Neural progenitor cell (in vitro differentiated cells): ENCODE results near the gene GMPR. TPM values are rescaled to one million over a fixed set of nuclear protein-coding genes. Genes with fewer than 3 reads are reported as not detected.
A peak's percentile ranks its signal among the peaks of the same experiment; 100 is the strongest.

Source experiments
- DNase-seq: peaks from one replicate; pipeline ENCODE4 v3.0.0-alpha.2; 2016; ENCODE audit warnings: low spot score
- H2AFZ ChIP-seq: fragments of 200-600 bp; sonication (generic); replicated peaks from 2 replicates; pipeline ENCODE4 v1.6.1; 2016; ENCODE audit warnings: antibody characterized with exemption
- H3F3A ChIP-seq: fragments of 200-600 bp; sonication (generic); 2 replicates; pipeline ENCODE4 v1.6.1; 2016; ENCODE audit warnings: antibody characterized with exemption, low read depth
- H3K27ac ChIP-seq: fragments of 200-600 bp; sonication (generic); 2 replicates; pipeline ENCODE4 v1.5.1; 2016; ENCODE audit warnings: mild to moderate bottlenecking
- H3K27me3 ChIP-seq: fragments of 200-600 bp; sonication (generic); 2 replicates; pipeline ENCODE4 v1.6.1; 2016; ENCODE audit warnings: mild to moderate bottlenecking, moderate library complexity
- H3K36me3 ChIP-seq: fragments of 200-600 bp; sonication (generic); 2 replicates; pipeline ENCODE4 v1.5.1; 2016
- H3K4me1 ChIP-seq: fragments of 200-600 bp; sonication (generic); 2 replicates; pipeline ENCODE4 v1.6.1; 2016; ENCODE audit warnings: mixed run types
- H3K4me2 ChIP-seq: fragments of 200-600 bp; sonication (generic); 2 replicates; pipeline ENCODE4 v1.6.1; 2016
- H3K4me3 ChIP-seq: fragments of 200-600 bp; sonication (generic); 2 replicates; pipeline ENCODE4 v1.5.1; 2016
- H3K79me2 ChIP-seq: fragments of 200-600 bp; sonication (generic); 2 replicates; pipeline ENCODE4 v1.6.1; 2016; ENCODE audit warnings: low read depth
- H3K9ac ChIP-seq: fragments of 200-600 bp; sonication (generic); 2 replicates; pipeline ENCODE4 v1.6.1; 2016
- H3K9me3 ChIP-seq: fragments of 200-600 bp; sonication (generic); 2 replicates; pipeline ENCODE4 v1.5.1; 2016; ENCODE audit warnings: low read depth
- H4K20me1 ChIP-seq: fragments of 200-600 bp; sonication (generic); 2 replicates; pipeline ENCODE4 v1.6.1; 2016; ENCODE audit warnings: low read depth
- H3K27ac Mint-ChIP-seq: 3 replicates; pipeline ENCODE4 v1.8.0; 2021; ENCODE audit warnings: mixed read lengths
- H3K27me3 Mint-ChIP-seq: 2 replicates; pipeline ENCODE4 v1.8.0; 2022; ENCODE audit warnings: low read depth, mild to moderate bottlenecking, inconsistent platforms, moderate library complexity, mixed read lengths; ENCODE audit not compliant: insufficient read depth
- H3K36me3 Mint-ChIP-seq: 3 replicates; pipeline ENCODE4 v1.8.0; 2021; ENCODE audit warnings: mixed read lengths
- H3K4me1 Mint-ChIP-seq: 3 replicates; pipeline ENCODE4 v1.8.0; 2021; ENCODE audit warnings: mixed read lengths
- H3K4me3 Mint-ChIP-seq: 3 replicates; pipeline ENCODE4 v1.8.0; 2021; ENCODE audit warnings: mild to moderate bottlenecking, moderate library complexity, mixed read lengths
- H3K9me3 Mint-ChIP-seq: 3 replicates; pipeline ENCODE4 v1.8.0; 2020; ENCODE audit warnings: mixed read lengths
- EZH2 ChIP-seq: fragments of 200-600 bp; sonication (generic); IDR thresholded peaks from 2 replicates; pipeline ENCODE4 v1.6.1; 2017; ENCODE audit warnings: antibody characterized with exemption, mild to moderate bottlenecking, moderate library complexity
- EZH2phosphoT487 ChIP-seq: fragments of 200-600 bp; sonication (generic); IDR thresholded peaks from 2 replicates; pipeline ENCODE4 v1.6.1; 2017; ENCODE audit warnings: antibody characterized with exemption
- total RNA-seq: library from RNA; depleted of rRNA; stranded (reverse); fragments of >200 nt; gene quantifications from 2 replicates; pipeline ENCODE4 v1.2.3, GENCODE V29; 2015; ENCODE audit warnings: low replicate concordance
- TF ChIP-seq, protein P1 (sequence below): fragments of 200-600 bp; sonication (generic); IDR thresholded peaks from 2 replicates; pipeline ENCODE4 v1.5.1; 2017; ENCODE audit warnings: antibody characterized with exemption, mild to moderate bottlenecking

Gene GMPR
- total RNA-seq, 1 donor from 2014 or later, result not detected

DNA sequence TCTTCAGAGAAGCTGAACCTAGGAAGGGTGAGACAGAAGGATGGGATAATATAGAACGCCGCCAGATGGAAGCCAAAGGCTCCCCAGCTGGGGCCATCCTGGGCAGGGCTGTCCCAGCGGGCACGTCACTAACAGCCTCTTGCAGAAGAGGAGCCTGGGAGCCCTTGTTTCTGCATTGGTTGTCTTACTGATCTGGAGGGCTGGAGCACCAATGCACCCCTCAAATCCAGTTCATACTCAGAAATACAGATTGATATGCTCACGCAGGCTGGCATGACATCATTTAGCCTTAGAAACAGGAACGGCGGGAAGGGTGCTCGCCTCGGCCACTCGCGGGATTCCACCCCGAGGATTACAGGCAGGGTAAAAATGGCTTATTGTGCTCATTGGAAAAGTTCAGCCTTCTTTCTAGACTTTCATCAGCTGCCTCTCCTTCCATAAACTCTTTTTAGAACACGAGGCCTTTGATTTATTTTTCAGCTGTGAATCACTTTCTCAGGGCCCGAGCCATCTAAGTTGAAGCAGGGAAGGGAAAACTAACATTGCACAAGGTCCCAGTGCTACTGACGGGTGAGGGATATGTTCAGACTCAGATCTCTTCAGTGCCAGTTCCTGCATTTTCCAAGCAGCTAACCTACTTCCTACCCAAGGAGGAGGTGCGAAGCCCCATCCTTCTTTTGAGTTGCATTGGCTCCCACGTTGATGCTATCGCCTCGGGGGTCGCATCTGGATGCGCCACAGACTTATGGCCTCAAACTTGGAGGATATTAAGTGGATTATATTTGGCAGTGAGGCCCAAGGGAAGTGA is 82.3 kb downstream of the GMPR start:
- Histone ChIP-seq H3K4me3 (no peak overlapping the region), H3K27me3 (no peaks in the 10 kb centered on the region), H3F3A (no peaks in the 10 kb centered on the region), H3K9me3 (no peaks in the 10 kb centered on the region), H3K4me2 (no peak overlapping the region), H3K4me1 (peaks cover 12% of the 10 kb centered on the region), H3K79me2 (no peaks in the 10 kb centered on the region), H3K27ac (no peak overlapping the region), H3K9ac (no peak overlapping the region), H4K20me1 (no peaks in the 10 kb centered on the region), H2AFZ (no peak overlapping the region), H3K36me3 (no peaks in the 10 kb centered on the region)
- Mint-ChIP-seq H3K9me3 (peaks cover 4% of the 10 kb centered on the region), H3K4me1 (peaks cover 47% of the 10 kb centered on the region), H3K36me3 (peaks cover under 1% of the 10 kb centered on the region), H3K27ac (no peak overlapping the region), H3K4me3 (no peak overlapping the region), H3K27me3 (no peaks in the 10 kb centered on the region)
- TF ChIP-seq, protein P1, sequence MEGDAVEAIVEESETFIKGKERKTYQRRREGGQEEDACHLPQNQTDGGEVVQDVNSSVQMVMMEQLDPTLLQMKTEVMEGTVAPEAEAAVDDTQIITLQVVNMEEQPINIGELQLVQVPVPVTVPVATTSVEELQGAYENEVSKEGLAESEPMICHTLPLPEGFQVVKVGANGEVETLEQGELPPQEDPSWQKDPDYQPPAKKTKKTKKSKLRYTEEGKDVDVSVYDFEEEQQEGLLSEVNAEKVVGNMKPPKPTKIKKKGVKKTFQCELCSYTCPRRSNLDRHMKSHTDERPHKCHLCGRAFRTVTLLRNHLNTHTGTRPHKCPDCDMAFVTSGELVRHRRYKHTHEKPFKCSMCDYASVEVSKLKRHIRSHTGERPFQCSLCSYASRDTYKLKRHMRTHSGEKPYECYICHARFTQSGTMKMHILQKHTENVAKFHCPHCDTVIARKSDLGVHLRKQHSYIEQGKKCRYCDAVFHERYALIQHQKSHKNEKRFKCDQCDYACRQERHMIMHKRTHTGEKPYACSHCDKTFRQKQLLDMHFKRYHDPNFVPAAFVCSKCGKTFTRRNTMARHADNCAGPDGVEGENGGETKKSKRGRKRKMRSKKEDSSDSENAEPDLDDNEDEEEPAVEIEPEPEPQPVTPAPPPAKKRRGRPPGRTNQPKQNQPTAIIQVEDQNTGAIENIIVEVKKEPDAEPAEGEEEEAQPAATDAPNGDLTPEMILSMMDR, result no peak
- TF ChIP-seq EZH2 (no peak), EZH2phosphoT487 (no peak)
- no peak for DNase-seq

DNA sequence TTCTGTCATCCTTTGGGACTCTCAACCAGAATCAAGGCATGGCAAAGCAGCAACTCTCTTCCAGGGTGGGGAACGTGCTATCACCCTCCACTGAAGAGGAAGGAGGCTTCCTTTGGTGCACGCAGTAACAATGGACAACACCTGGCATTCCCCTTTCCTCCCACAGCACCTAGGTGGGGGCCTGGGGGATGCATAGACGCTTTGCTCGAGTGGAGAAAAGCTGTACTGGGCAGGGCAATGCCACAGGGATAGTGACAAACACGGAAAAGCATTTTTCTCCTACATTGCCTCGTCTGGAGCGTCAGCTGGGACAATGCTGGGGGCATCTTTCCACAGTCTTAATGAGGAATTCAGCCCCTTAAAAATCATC is 82.9 kb downstream of the GMPR start:
- H3K27ac Mint-ChIP-seq, result no peak overlapping the region
- H3K9me3 Mint-ChIP-seq, result peaks cover 10% of the 10 kb centered on the region
- H3K27ac ChIP-seq, result no peak overlapping the region
- H3K9me3 ChIP-seq, result no peaks in the 10 kb centered on the region
- H3K27me3 Mint-ChIP-seq, result no peaks in the 10 kb centered on the region
- H3F3A ChIP-seq, result no peaks in the 10 kb centered on the region
- no peaks in the 10 kb centered on the region for H3K27me3 ChIP-seq
- H3K4me1 Mint-ChIP-seq, result peaks cover 47% of the 10 kb centered on the region
- no peaks in the 10 kb centered on the region for H3K79me2 ChIP-seq
- no peak overlapping the region for H3K4me3 Mint-ChIP-seq
- TF ChIP-seq, protein P1, result no peak
- TF ChIP-seq EZH2 (no peak), EZH2phosphoT487 (no peak)
- no peak overlapping the region for H2AFZ ChIP-seq
- DNase-seq, result no peak
- H3K9ac ChIP-seq, result no peak overlapping the region
- H4K20me1 ChIP-seq, result no peaks in the 10 kb centered on the region
- H3K36me3 Mint-ChIP-seq, result peaks cover 3% of the 10 kb centered on the region
- no peaks in the 10 kb centered on the region for H3K36me3 ChIP-seq
- H3K4me3 ChIP-seq, result no peak overlapping the region
- H3K4me1 ChIP-seq, result peaks cover 12% of the 10 kb centered on the region
- no peak overlapping the region for H3K4me2 ChIP-seq

DNA sequence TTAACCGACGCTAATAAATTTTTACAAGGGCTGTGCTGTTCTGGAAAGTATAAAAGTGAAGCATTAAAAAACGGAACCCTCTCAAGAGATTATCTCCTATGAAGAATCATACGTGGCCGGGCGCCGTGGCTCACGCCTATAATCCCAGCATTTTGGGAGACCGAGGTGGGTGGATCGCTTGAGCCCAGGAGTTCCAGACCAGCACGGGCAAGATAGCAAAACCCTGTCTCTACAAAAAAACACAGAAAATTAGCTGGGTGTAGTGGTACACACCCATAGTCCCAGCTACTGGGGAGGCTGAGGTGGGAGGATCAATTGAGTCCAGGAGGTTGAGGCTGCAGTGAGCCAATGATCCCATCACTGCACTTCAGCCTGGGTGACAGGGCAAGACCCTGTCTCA is 83.4 kb downstream of the GMPR start:
- H3K4me3 ChIP-seq, result no peak overlapping the region
- Mint-ChIP-seq H3K36me3 (peaks cover 3% of the 10 kb centered on the region), H3K27ac (no peak overlapping the region), H3K9me3 (peaks cover 11% of the 10 kb centered on the region), H3K27me3 (no peaks in the 10 kb centered on the region), H3K4me1 (peaks cover 47% of the 10 kb centered on the region), H3K4me3 (no peak overlapping the region)
- no peaks in the 10 kb centered on the region for H3F3A ChIP-seq
- no peak overlapping the region for H2AFZ ChIP-seq
- no peak for TF ChIP-seq EZH2
- TF ChIP-seq EZH2phosphoT487, result no peak
- H3K9ac ChIP-seq, result no peak overlapping the region
- no peaks in the 10 kb centered on the region for H3K79me2 ChIP-seq
- no peaks in the 10 kb centered on the region for H4K20me1 ChIP-seq
- no peak for DNase-seq
- no peaks in the 10 kb centered on the region for H3K27me3 ChIP-seq
- no peaks in the 10 kb centered on the region for H3K36me3 ChIP-seq
- no peak overlapping the region for H3K4me2 ChIP-seq
- H3K4me1 ChIP-seq, result peaks cover 12% of the 10 kb centered on the region
- H3K27ac ChIP-seq, result no peak overlapping the region
- H3K9me3 ChIP-seq, result no peaks in the 10 kb centered on the region

DNA sequence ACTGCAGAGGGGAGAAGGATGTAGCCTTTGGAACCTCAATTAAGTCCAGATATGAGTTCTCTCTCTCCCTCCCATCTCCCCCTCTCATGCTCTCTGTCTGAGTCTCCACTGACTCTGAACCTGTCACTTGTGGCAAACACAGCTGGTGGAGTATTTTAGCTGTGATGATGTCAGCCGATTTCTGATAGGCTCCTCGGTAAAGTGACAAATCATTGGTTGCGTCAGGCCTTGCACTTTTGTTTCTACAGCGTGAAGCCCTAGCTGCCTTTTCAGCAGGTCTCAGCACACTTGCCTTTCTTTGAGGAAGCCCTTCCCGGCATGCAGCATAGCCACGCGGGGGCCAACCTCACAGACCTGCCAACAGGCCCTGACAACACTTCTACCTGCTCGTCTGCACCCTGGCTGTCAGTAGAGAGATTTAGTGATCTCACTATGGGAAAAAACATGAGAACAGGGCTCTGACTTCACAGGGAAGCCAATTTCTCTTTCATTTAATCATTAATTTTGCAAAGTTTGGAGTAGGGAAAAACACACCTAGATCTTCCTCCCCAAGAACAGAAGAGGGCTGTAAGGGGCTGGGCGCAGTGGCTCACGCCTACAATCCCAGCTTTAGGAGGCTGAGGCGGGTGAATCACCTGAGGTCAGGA is 84.4 kb downstream of the GMPR start:
- TF ChIP-seq, protein P1, result no peak
- TF ChIP-seq EZH2phosphoT487, result no peak
- TF ChIP-seq EZH2, result no peak
- Histone ChIP-seq H3K9me3 (no peaks in the 10 kb centered on the region), H3K4me3 (no peak overlapping the region), H3K9ac (no peak overlapping the region), H3K36me3 (no peaks in the 10 kb centered on the region), H2AFZ (peak overlapping the region; percentile 42), H4K20me1 (no peaks in the 10 kb centered on the region), H3K4me2 (no peak overlapping the region), H3K4me1 (peaks cover 12% of the 10 kb centered on the region), H3K79me2 (no peaks in the 10 kb centered on the region), H3K27ac (no peak overlapping the region), H3F3A (no peaks in the 10 kb centered on the region), H3K27me3 (no peaks in the 10 kb centered on the region)
- Mint-ChIP-seq H3K9me3 (peaks cover 11% of the 10 kb centered on the region), H3K36me3 (peaks cover 3% of the 10 kb centered on the region), H3K27ac (no peak overlapping the region), H3K4me3 (no peak overlapping the region), H3K4me1 (peaks cover 47% of the 10 kb centered on the region), H3K27me3 (no peaks in the 10 kb centered on the region)
- peak; percentile 26 for DNase-seq
